Stimulated activated CD8-positive, alpha-beta memory T cell treated with anti-CD3 and anti-CD28 coated beads, Interleukin-12 subunit alpha, Interleukin-12 subunit beta, amount 100 ng/mL, for 24 hours (primary cell): ENCODE measurements around the gene NSUN7.
A peak's percentile ranks its signal among the peaks of the same experiment; 100 is the strongest.

ENCODE experiments used
- DNase-seq: peaks from one replicate; pipeline ENCODE4 v3.0.0-alpha.2; 2020; ENCODE audit errors: extremely low read depth

The NSUN7 gene

GRCh38 chr4:40845154-40845835 is 95.5 kb downstream of the NSUN7 start:
- DNase-seq, result no peak

- no peak for DNase-seq
Measured at GRCh38 chr4:40846532-40846931, 96.8 kb downstream of the NSUN7 start.

- DNase-seq, result no peak
Measured at GRCh38 chr4:40848251-40848650, 98.5 kb downstream of the NSUN7 start.

DNA sequence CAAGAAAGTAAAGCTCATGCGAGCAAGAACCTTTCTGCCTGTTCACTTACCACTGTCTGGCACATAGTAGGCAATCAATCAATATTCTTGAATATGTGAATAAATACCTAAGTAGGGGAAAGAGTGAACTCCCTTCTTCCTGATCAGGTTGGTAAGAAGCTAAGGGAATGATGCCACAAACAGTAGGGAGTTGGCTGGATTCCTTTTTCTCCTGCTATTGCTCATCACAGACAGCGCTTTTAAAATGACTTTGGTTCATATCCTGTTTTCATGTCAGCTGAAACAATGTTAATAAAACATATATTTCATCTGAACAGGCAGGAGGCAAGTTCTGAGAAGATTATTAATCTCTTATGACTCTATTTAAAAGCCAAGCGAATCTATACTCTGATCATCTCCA is 99.2 kb downstream of the NSUN7 start:
- DNase-seq, result no peak

DNA sequence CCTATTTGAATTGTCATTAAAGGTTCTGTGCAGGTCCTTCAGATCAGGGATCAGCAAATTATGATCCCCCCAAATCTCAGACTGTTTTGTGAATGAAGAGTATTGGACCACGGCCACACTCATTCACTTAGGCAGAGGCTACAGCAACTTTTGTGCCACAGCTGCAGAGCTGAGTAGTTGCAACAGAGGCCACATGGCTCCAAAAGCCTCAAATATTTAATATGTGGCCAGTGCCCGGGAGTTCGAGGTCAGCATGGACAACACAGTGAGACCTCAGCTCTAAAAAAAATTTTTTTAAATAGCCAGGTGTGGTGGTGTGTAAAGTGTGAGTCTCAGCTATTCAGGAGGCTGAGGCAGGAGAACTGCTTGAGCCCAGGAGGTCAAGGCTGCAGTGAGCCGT is 100.7 kb downstream of the NSUN7 start:
- DNase-seq, result no peak

DNA sequence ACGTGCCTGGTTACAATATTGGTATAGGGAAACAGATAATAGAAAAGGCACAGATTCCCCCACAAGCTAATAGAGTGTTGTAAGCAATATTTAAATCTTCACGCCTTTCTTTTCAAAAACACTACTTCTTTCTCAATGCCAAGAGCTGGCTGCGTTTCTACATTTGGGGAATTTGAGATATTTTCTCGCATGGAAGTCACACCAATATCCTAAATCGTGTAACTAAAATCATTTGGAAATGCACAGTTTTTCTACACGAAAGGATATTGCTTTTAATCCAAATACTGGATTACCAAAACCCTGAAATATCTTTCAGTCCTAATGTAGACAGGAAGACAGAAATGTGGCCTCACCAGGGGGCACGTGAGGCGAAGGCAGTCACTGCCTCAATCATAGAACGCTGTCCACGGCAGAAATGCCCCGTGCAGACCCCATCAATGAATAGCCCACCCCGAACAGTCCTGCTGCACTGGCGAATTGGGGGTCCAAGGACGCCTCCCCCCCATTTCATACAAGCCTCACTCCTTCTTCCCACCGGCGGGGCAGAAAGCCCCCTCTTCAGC is 106.6 kb downstream of the NSUN7 start:
- no peak for DNase-seq

DNA sequence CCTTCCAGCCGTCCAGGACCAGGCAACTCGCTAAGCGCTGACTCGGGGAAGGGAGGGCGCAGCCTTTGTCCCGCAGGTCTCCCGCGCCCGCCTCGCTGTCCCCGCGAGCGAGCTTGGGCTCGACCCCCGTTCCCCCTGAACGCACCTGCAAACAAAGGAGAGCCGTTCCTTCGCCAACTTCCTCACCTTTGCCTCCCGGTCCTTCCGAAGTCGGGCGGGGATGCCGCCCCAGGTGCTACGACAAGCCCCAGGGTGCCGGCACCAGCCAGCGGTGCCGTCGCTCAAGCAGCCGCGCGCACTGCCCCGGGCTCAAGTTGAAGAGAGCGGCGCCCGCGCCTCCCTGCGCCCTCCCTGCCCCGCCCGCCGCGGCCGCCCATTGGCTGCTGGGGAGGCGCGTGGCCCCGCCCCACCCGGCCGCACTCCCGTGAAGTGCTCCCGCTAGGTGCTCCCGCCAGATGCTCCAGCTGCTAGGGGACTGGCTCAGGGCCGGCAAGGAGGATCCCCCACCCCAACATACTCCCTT is 107.1 kb downstream of the NSUN7 start:
- DNase-seq, result peak; percentile 12

- no peak for DNase-seq
Measured at GRCh38 chr4:40857956-40858355, 108.2 kb downstream of the NSUN7 start.

DNA sequence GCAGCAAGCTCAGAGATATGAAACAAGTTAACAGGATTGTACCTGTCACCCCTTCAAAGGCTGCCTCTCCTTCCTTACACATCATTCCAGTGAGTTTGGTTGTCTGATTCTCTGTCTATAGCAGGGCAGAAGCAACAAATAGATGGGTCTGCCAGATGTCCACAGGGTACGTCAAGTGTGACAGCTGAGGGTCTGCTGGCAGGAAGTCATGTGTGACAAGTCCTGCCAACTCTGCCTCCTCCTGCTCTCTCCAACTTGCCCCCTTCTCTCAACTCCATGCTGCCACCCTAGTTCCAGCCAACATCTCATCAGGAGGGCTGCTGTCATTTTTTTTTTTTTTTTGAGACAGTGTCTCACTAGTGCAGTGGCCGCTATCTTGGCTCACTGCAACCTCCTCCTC is 109.2 kb downstream of the NSUN7 start:
- no peak for DNase-seq
